Dermis blood vessel endothelial cell (primary cell): ENCODE results near the gene SLC12A7. TPM values are rescaled to one million over a fixed set of nuclear protein-coding genes. Genes with fewer than 3 reads are reported as not detected.
"Not testable (repeated sequence)": the region's sequence is repeated elsewhere in the genome, so short reads cannot be mapped to it uniquely, and the experiment has no call there.

Source experiments
- DNase-seq: peaks from one replicate; pipeline ENCODE4 v3.0.0; 2010
- total RNA-seq: library from RNA; depleted of rRNA; stranded (reverse); fragments of >200 nt; gene quantifications from 2 replicates; pipeline ENCODE4 v1.2.3, GENCODE V29; 2014

Gene SLC12A7
- total RNA-seq, 1 donor from 2014 or later: 31.3 TPM

DNA sequence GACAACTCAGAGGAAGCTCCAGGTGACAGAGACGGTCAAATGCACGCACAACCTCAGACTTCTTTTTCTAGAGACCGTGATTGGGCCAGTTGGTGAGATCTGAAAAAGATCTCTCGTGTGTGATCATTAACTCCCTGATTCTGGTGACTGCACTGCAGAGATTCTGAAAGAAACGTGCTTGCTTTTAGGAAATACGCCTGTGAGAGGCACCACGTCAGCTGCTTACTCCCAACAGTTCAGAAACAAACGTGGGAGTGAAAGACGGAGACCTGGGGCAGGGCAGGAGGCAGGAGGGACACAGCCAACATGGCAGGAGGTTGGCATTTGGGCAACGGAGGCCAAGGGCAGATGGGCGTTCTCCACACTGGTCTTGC lies 15.9 kb downstream of the SLC12A7 start:
- no peak for DNase-seq

GRCh38 chr5:1095302-1095989 lies 16.4 kb downstream of the SLC12A7 start:
- no peak for DNase-seq

DNA sequence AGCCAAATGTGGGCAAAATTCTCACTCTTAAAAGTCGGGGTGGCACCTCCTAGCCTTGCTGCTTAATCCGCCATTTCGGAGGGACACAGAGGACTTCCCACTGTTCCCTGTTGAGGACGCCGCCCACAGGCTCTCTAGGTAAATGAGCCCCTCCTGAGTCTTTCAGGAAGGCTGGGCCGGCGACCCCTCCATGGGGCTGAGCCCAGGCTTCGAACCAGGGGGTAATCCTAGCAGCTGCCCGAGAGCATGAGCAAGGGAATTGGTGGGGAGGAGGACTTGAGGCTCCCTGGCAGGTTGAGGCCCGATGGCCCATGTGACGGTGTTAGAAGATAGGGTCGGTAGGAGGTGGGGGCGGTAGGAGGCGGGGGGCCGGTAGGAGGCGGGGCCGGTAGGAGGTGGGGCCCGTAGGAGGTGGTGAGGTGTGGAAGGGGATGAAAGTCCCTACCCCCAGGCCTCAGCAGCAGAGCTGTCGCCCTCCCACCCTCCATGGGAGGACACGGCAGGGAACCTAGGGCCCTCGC lies 17.1 kb downstream of the SLC12A7 start:
- DNase-seq: no peak

- no peak for DNase-seq
These were observed 18.5 kb downstream of the SLC12A7 start for GRCh38 chr5:1093361-1093760.

- DNase-seq: no peak
These were observed 19.7 kb downstream of the SLC12A7 start for GRCh38 chr5:1092122-1092521.

GRCh38 chr5:1091632-1092031 lies 20.2 kb downstream of the SLC12A7 start:
- no peak for DNase-seq

GRCh38 chr5:1090538-1090937 lies 21.3 kb downstream of the SLC12A7 start:
- peak; percentile 35 for DNase-seq

DNA sequence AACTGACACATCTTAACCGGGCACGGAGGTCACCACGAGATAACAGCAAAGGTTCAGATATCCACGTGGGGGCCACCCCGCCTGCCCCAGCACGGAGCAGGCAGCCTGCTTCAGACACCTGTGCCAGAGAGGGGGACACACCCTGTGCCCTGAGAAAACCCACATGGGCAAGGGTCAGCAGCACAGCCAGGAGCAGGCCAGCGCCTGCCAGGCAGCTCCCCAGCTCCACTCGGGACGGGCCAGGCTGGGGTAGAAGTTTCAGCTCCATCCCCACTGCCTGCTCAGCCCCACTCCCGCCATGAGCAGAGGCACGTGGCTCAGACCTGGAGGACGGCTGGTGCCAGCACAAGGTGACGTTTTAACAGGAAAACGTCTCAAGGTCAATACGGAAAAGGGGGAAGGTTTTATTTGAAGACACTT lies 22.2 kb downstream of the SLC12A7 start:
- DNase-seq: peak; percentile 25

- DNase-seq: no peak
These were observed 22.7 kb downstream of the SLC12A7 start for GRCh38 chr5:1089146-1089545.

DNA sequence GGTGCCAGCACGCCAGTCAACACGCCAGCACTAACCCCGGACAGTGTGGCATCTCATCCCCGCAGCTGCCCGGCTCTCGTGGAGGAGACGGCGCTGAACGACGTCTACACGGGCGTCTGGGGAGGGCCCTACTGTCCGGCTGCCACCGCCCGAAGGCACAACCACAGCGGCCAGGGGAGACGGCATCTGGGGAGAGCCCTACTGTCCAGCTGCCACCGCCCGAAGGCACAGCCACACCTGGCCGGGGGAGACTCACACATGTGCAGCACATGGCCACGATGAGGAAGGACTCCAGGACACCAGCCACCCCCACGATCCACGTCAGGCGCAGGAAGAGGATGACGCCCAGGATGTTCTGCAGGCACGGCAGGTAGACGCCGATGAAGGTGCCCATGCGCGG lies 23.1 kb downstream of the SLC12A7 start:
- DNase-seq: no peak

DNA sequence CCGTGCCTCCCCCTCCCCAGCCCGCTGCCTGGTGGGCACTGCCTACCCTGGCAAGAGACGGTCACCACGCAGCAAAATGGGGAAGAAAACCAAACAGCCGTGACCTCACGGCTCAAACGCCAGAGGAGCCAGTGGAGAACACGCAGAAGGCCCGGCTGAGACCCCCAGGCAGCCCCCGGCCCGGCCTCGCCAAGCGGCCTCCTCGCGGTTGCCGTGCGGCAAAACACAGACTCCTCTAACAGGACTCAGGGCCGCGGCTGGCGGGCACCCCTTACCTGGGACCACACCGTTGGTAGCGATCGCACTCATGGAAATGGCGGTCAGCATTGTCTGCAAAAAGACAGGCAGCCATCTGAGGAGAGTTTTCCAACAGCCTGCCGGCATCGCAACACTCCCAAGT lies 23.8 kb downstream of the SLC12A7 start:
- DNase-seq: no peak

DNA sequence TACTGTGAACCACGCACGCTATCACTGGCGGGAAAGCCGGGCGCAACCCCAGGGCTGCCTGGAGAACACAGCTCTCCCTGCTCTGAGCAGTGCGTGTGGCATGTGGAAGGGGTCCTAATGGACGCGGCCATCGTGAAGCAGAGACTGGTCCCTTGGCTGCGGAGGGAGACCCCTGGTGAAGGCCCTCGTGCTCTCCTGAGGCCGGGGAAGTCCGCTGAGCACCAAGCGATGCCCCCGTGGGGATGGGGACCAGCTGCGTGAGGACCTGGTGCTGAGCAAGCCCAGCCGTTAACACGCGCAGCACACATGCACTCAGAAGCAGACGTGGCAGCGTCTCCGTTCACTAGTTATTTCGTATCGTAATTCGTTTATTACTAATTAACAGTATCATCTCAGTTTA lies 24.4 kb downstream of the SLC12A7 start:
- DNase-seq: no peak

DNA sequence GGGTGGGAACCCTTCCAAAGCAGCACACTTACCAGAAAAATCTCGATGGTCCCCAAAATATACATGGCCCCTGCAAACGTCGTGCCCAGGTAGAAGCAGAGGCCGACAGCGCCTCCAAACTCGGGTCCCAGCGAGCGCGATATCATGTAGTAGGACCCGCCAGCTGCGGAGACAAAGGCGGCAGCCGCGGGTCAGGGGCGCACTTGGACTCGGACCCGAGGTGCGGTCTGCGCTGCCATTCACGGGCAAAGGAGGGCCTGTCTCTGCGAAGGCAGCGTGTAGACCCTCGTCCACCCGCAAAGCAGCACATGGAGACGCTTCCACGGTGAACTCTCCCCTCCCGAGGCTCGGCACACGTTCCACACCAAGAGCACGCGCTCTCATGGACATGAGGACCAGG lies 25.0 kb downstream of the SLC12A7 start:
- no peak for DNase-seq

DNA sequence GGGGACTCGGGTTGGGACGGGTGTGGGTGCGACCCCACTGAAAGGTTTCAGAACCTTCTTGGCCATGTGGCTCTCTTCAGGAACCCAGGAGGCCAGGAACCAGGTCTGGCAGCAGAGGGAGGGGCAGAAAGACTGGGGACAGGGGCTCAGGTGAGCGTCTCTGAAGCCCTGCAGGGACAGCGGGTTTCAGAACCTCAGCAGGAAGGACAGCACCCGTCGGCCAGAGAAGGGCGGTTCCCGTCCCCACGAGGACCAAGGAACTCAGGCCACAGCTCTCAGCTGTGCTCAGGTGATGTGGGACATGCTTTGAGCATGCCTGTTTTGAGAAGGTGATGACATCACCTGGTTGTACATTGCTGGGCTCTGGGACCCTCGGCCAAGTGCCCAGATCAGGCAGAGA lies 25.7 kb downstream of the SLC12A7 start:
- DNase-seq: no peak

- DNase-seq: no peak
These were observed 26.5 kb downstream of the SLC12A7 start for GRCh38 chr5:1085391-1085790.

DNA sequence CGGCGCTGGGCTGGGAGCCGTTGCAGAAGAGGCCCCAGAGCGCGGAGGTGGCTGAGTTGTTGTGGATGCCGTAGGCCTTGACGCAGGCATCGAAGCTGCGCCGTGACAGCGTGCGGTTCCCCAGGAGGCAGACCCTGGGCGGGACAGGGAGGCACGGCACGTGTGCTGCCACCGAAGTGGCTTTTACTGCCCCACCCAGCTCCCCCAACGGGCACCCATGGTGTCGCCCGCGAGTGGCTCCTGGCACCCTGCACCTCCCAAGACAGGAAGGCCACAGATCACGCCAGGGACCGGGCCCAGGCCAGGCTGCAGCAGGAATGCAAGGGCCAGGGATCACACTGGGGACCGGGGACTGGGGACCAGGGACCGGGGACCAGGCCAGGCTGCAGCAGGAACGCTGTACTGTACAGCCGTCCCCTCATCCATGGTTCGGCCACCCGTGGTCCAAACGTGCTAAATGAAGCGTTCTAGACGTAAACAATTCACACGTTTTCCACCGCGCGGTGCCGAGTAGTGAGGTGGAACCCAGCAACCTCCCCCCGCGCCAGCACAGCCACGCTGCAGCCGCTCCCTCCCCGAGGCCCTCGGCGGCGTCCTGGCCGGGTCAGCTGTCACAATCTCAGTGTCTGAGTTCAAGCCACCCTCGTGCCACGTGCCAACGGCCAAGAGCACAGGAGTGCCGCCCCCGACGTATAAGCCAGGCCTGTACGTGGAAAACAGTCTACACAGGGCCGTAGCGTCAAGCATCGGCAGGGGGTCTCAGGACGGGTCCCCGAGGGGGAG lies 27.8 kb downstream of the SLC12A7 start:
- DNase-seq: no peak

- DNase-seq: not testable (repeated sequence)
These were observed 28.8 kb downstream of the SLC12A7 start for GRCh38 chr5:1083026-1083425.

DNA sequence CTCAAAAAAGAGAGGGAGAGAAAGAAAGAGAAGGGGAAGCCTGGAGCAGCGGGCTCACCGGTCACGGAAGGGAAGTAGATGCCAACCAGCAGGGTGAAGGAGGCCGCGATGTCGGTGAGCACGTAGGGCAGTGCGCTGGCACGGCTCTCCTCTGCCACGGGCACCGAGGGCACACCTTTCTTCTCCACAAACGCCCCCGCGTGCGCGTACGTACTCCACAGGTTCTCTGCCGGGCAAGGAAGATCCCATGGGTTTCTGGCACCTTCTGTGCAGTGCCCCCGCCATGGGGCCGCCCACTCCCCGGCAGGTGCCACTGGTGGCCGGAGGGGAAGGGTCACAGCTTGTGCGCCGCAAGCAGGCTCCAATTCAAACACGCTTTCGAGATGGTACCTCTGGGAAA lies 30.3 kb downstream of the SLC12A7 start:
- no peak for DNase-seq

DNA sequence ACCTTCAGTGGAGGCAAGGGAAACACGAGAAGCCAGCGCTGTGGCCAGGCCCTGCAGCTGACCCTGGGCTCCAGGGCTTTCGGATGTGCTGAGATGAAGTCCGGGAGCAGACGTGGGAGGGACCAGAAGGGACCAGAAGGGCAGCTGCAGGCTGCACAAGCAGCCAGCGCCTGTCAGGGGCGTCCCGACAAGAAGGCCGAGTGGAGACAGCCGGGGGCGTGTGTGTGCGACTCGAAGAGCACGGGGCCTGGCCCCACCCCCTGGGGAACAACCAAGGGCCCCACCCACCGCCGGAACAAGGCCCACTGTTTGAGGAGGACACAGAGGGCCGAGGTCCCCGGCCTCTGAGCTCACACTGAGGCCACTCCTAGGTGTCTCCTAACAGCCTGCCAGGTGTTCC lies 31.4 kb downstream of the SLC12A7 start:
- no peak for DNase-seq

DNA sequence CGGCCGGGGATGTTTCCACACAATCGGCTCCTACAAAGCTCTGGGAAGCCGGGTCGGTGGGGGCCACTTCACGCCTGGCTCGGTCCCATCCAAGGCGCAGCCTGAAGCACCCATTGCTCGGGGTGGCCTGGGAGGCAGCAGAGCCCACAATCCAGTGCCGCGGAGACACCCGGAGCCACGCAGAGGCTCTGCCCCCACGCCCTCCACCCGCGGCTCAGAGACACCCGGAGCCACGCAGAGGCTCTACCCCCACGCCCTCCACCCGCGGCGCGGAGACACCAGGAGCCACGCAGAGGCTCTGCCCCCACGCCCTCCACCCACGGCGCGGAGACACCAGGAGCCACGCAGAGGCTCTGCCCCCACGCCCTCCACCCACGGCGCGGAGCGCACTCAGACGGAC lies 31.9 kb downstream of the SLC12A7 start:
- DNase-seq: no peak

DNA sequence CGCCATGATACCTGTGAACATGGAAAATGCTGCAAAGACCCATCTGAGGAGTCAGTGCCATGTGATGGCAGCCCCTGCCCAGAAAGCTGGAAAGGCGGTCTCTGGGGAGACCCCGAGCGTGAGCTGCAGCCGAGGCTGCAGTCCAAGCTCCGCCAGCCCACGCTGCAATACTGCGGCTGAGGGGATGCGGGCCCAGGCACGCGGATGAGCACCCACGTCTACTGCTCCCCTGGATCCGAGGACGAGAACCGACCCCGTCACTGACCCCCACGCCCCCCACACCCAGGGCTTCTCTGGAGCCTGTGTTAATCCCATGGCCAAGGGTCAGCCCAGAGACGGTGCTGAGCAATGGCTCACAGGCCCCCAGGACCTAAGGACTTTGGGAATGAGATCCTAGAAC lies 32.4 kb downstream of the SLC12A7 start:
- no peak for DNase-seq

DNA sequence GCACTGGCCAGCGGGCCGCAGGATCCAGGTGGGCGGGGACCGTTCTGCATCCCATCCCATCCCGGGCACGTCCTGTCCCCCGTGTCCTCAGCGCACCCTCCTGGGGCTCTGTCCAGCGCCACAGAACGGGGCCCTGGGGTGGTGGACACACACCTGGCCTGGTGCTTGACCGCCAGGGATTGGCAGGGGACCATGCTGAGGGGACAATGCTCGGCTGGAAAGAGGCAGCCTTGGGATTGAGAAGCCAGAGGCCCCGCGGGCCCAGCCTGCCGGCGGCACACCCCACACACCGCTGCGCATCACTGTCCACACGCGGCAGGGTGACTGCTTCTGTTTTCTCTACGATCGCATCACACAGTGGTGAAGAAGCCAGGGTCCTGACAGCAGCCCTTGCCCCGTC lies 33.0 kb downstream of the SLC12A7 start:
- no peak for DNase-seq

DNA sequence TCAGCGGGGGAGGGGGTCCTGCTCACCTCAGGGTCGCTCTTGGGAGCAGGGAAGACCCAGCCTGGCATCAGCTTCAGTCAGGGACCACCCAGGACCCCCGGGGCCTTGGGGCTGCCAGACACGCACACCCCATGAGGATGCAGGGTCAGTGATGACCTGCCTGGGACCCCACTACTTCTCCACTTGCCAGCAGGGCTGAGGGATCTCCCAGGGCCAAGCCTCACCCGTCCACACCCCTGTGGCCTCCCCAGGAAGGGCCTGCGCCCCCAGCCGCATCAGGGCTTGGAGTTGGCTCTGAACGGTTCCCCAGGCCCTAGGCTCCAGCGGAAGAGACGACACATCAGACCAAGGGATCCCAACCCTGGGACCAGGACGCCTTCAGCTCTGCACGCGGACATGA lies 33.7 kb downstream of the SLC12A7 start:
- no peak for DNase-seq

DNA sequence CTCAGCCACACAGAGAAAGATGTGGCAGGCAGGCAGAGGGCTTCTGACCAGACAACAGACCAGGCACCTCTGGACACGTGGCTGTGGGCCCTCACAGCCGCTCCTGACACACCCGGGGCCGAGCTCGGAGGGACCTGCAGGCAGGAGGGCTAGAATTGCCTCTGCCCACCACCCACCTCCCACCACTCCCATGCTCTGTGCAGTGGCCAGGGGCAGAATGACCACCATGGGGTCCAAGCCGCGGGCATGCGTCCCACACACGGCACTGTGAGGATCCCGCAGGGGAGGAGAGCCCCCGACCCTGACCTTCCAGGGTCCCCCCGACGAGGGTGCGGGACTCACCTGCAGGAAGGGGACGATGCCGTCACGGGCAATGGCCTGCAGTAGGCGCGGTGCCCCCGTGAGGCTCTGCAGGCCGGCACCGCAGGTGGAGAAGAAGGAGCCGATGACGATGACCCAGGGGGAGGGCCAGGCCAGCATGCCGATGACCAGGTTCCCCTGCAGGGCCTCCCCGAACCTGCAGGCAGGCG lies 34.3 kb downstream of the SLC12A7 start:
- no peak for DNase-seq
